ENCODE results near the gene SLC38A10. TPM values are rescaled to one million over a fixed set of nuclear protein-coding genes. Genes with fewer than 3 reads are reported as not detected.
A peak's percentile ranks its signal among the peaks of the same experiment; 100 is the strongest.

SLC38A10 gene
- total and polyA plus RNA-seq, 2 of the 13 experiments (the other 11 are each of a cell fraction or from before 2014, with no cell fraction given): 23.4 to 55.8 TPM

GRCh38 chr17:81245024-81245664 is 50.0 kb downstream of the SLC38A10 start (continued):
- no peak for TF ChIP-seq DZIP1 (CRISPR knock-in tag; IDR thresholded peaks at IDR 0.05)
- TF ChIP-seq TOPORS (CRISPR knock-in tag; IDR thresholded peaks at IDR 0.05): no peak
- TF ChIP-seq RXRB (CRISPR knock-in tag; IDR thresholded peaks at IDR 0.05; ENCODE audit: borderline replicate concordance): peak; percentile 31
- no peak for TF ChIP-seq ZNF274 (CRISPR knock-in tag; IDR thresholded peaks at IDR 0.05)
- TF ChIP-seq NR2F1 (CRISPR knock-in tag; IDR thresholded peaks at IDR 0.05): no peak
- TF ChIP-seq IRF1 (CRISPR knock-in tag; IDR thresholded peaks at IDR 0.05; ENCODE audit: low read depth): no peak
- TF ChIP-seq, protein P1, sequence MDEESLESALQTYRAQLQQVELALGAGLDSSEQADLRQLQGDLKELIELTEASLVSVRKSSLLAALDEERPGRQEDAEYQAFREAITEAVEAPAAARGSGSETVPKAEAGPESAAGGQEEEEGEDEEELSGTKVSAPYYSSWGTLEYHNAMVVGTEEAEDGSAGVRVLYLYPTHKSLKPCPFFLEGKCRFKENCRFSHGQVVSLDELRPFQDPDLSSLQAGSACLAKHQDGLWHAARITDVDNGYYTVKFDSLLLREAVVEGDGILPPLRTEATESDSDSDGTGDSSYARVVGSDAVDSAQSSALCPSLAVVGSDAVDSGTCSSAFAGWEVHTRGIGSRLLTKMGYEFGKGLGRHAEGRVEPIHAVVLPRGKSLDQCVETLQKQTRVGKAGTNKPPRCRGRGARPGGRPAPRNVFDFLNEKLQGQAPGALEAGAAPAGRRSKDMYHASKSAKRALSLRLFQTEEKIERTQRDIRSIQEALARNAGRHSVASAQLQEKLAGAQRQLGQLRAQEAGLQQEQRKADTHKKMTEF (CRISPR knock-in tag; IDR thresholded peaks at IDR 0.05): peak; percentile 24; the same call in 1 of the 2 replicates
- TF ChIP-seq, protein P2, sequence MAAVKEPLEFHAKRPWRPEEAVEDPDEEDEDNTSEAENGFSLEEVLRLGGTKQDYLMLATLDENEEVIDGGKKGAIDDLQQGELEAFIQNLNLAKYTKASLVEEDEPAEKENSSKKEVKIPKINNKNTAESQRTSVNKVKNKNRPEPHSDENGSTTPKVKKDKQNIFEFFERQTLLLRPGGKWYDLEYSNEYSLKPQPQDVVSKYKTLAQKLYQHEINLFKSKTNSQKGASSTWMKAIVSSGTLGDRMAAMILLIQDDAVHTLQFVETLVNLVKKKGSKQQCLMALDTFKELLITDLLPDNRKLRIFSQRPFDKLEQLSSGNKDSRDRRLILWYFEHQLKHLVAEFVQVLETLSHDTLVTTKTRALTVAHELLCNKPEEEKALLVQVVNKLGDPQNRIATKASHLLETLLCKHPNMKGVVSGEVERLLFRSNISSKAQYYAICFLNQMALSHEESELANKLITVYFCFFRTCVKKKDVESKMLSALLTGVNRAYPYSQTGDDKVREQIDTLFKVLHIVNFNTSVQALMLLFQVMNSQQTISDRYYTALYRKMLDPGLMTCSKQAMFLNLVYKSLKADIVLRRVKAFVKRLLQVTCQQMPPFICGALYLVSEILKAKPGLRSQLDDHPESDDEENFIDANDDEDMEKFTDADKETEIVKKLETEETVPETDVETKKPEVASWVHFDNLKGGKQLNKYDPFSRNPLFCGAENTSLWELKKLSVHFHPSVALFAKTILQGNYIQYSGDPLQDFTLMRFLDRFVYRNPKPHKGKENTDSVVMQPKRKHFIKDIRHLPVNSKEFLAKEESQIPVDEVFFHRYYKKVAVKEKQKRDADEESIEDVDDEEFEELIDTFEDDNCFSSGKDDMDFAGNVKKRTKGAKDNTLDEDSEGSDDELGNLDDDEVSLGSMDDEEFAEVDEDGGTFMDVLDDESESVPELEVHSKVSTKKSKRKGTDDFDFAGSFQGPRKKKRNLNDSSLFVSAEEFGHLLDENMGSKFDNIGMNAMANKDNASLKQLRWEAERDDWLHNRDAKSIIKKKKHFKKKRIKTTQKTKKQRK (IDR thresholded peaks at IDR 0.05; ENCODE audit: low read length): no peak
- TF ChIP-seq POLR2AphosphoS5 (IDR thresholded peaks at IDR 0.05; ENCODE audit: low read depth, low read length): no peak
- no peak for TF ChIP-seq TCF7L2 (IDR thresholded peaks at IDR 0.05; ENCODE audit: low read depth, low read length)
- no peak; the same call in 1 of the 2 replicates for TF ChIP-seq RBFOX2 (IDR thresholded peaks at IDR 0.05; ENCODE audit: low read depth, low read length)
- TF ChIP-seq REPIN1 (CRISPR knock-in tag; IDR thresholded peaks at IDR 0.05; ENCODE audit: borderline replicate concordance, low read depth): no peak
- TF ChIP-seq ZNF232 (CRISPR knock-in tag; IDR thresholded peaks at IDR 0.05; ENCODE audit: borderline replicate concordance): no peak
- no peak; the same call in 1 of the 2 replicates for TF ChIP-seq ZBTB37 (CRISPR knock-in tag; IDR thresholded peaks at IDR 0.05)
- TF ChIP-seq HNRNPK (IDR thresholded peaks at IDR 0.05; ENCODE audit: low read depth, low read length, poor library complexity, severe bottlenecking): no peak
- no peak for TF ChIP-seq ZKSCAN8 (CRISPR knock-in tag; IDR thresholded peaks at IDR 0.05; ENCODE audit: borderline replicate concordance)

Data from HepG2 (cell line).